Neural cell (in vitro differentiated cells): ENCODE data around the gene MAP2. TPM values are rescaled to one million over a fixed set of nuclear protein-coding genes. Genes with fewer than 3 reads are reported as not detected.

Source experiments
- H2AFZ ChIP-seq: fragments of 200-600, 300-800 bp; sonication (generic), shearing (Covaris generic); 2 replicates; pipeline ENCODE4 v1.6.0; 2014; ENCODE audit warnings: low read depth, mild to moderate bottlenecking, antibody characterized with exemption, low read length, moderate library complexity
- H3F3A ChIP-seq: fragments of 200-600 bp; shearing (Covaris generic); 2 replicates; pipeline ENCODE4 v1.6.1; 2016; ENCODE audit warnings: mild to moderate bottlenecking, moderate library complexity, mixed read lengths, antibody characterized with exemption, low read length; ENCODE audit not compliant: insufficient read depth, poor library complexity, severe bottlenecking
- H3K27ac ChIP-seq: fragments of 200-600, 300-800 bp; sonication (generic), shearing (Covaris generic); 2 replicates; pipeline ENCODE4 v1.5.1; 2014; ENCODE audit warnings: mild to moderate bottlenecking, low read length, moderate library complexity
- H3K27me3 ChIP-seq: fragments of 300-800, 200-600 bp; sonication (generic), shearing (Covaris generic); 2 replicates; pipeline ENCODE4 v1.6.0; 2014; ENCODE audit warnings: mild to moderate bottlenecking, low read depth, low read length, moderate library complexity; ENCODE audit not compliant: insufficient read depth
- H3K36me3 ChIP-seq: fragments of 300-800, 200-600 bp; sonication (generic), shearing (Covaris generic); 2 replicates; pipeline ENCODE4 v1.5.1; 2014; ENCODE audit warnings: mild to moderate bottlenecking, antibody characterized with exemption, low read length, moderate library complexity; ENCODE audit not compliant: insufficient read depth
- H3K4me2 ChIP-seq: fragments of 300-800, 200-600 bp; sonication (generic), shearing (Covaris generic); 2 replicates; pipeline ENCODE4 v1.6.0; 2014; ENCODE audit warnings: mild to moderate bottlenecking, low read length
- H3K4me3 ChIP-seq: fragments of 300-800, 200-600 bp; sonication (generic), shearing (Covaris generic); 2 replicates; pipeline ENCODE4 v1.5.1; 2014; ENCODE audit warnings: mild to moderate bottlenecking, low read length, moderate library complexity
- H3K79me2 ChIP-seq: fragments of 200-600 bp; shearing (Covaris generic); replicated peaks from 2 replicates; pipeline ENCODE4 v1.6.0; 2014; ENCODE audit warnings: mild to moderate bottlenecking, low read length, moderate library complexity; ENCODE audit not compliant: insufficient read depth
- H3K9ac ChIP-seq: fragments of 300-800, 200-600 bp; sonication (generic), shearing (Covaris generic); 2 replicates; pipeline ENCODE4 v1.6.1; 2016; ENCODE audit warnings: mild to moderate bottlenecking, low read length, mixed read lengths
- H3K9me2 ChIP-seq: fragments of 200-600 bp; shearing (Covaris generic); 2 replicates; pipeline ENCODE4 v1.6.1; 2016; ENCODE audit warnings: mild to moderate bottlenecking, low read length, mixed read lengths; ENCODE audit not compliant: insufficient read depth
- H3K9me3 ChIP-seq: fragments of 200-600, 300-800 bp; sonication (generic), shearing (Covaris generic); 2 replicates; pipeline ENCODE4 v1.6.1; 2016; ENCODE audit warnings: mild to moderate bottlenecking, mixed run types, low read length, moderate library complexity, mixed read lengths
- H4K20me1 ChIP-seq: fragments of 200-600 bp; shearing (Covaris generic); 2 replicates; pipeline ENCODE4 v1.6.1; 2016; ENCODE audit warnings: mild to moderate bottlenecking, mixed run types; ENCODE audit not compliant: insufficient read depth
- EP300 ChIP-seq: fragments of 450-650 bp; conservative IDR thresholded peaks from 2 replicates; pipeline ENCODE4 v1.6.1; 2014; ENCODE audit warnings: antibody characterized with exemption, mild to moderate bottlenecking, moderate library complexity; ENCODE audit not compliant: poor library complexity, severe bottlenecking
- EZH2 ChIP-seq: fragments of 200-600, 300-800 bp; shearing (Covaris generic), sonication (generic); IDR thresholded peaks from 2 replicates; pipeline ENCODE4 v1.6.1; 2014; ENCODE audit warnings: antibody characterized with exemption, low read length, borderline replicate concordance, mild to moderate bottlenecking; ENCODE audit not compliant: insufficient read depth, poor library complexity, severe bottlenecking
- MXI1 ChIP-seq: fragments of 450-650 bp; conservative IDR thresholded peaks from 2 replicates; pipeline ENCODE4 v1.6.1; 2014; ENCODE audit warnings: antibody characterized with exemption, mild to moderate bottlenecking; ENCODE audit not compliant: poor library complexity, severe bottlenecking
- POLR2AphosphoS5 ChIP-seq: IDR thresholded peaks from 2 replicates; pipeline ENCODE4 v1.6.1; 2012
- RAD21 ChIP-seq: fragments of 450-650 bp; conservative IDR thresholded peaks from 2 replicates; pipeline ENCODE4 v1.6.1; 2014; ENCODE audit warnings: antibody characterized with exemption, mild to moderate bottlenecking, moderate library complexity
- SMC3 ChIP-seq: fragments of 450-650 bp; conservative IDR thresholded peaks from 2 replicates; pipeline ENCODE4 v1.6.1; 2014; ENCODE audit warnings: antibody characterized with exemption, mild to moderate bottlenecking, moderate library complexity; ENCODE audit not compliant: poor library complexity
- TAF1 ChIP-seq: IDR thresholded peaks from 2 replicates; pipeline ENCODE4 v1.6.1; 2012; ENCODE audit warnings: low read depth
- polyA plus RNA-seq: library from polyadenylated mRNA; depleted of rRNA; stranded (reverse); fragments of >200 nt; gene quantifications from 2 replicates; pipeline ENCODE4 v1.2.3, GENCODE V29; 2014
- TF ChIP-seq, protein P1 (sequence below): IDR thresholded peaks from 2 replicates; pipeline ENCODE4 v1.6.1; 2012; ENCODE audit warnings: borderline replicate concordance
- TF ChIP-seq, protein P2 (sequence below): fragments of 450-650 bp; IDR thresholded peaks from 2 replicates; pipeline ENCODE4 v1.5.1; 2014; ENCODE audit warnings: antibody characterized with exemption, mild to moderate bottlenecking, moderate library complexity; ENCODE audit not compliant: poor library complexity, severe bottlenecking

MAP2 gene
- polyA plus RNA-seq, 1 donor from 2014 or later = 450 TPM

DNA sequence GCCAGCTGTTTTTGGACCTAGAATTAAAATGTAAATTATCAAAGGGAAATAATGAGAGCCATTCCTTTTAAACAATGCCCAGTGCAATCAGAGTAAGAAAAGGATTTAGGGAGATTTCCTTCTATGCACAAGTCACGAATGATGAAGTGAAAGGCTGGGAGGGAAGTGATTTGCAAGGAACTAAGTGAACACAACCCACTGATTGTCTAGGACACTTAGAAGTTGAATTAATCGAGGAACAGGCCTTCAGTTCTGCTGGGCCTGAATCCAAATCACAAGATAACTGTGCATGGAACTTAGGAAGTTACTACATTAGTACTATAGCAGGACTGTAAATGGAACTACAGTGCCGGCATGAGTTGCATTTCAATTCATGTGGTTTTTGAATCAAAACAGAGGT is 17.7 kb downstream of the MAP2 start:
- H4K20me1 ChIP-seq = peaks cover 40% of the 10 kb centered on the region
- no peak overlapping the region for H3K9ac ChIP-seq
- no peak overlapping the region for H3K4me3 ChIP-seq
- no peak overlapping the region for H3K4me2 ChIP-seq
- H3K9me3 ChIP-seq = no peaks in the 10 kb centered on the region
- no peaks in the 10 kb centered on the region for H3K27me3 ChIP-seq
- TF ChIP-seq TAF1 (no peak), SMC3 (no peak), POLR2AphosphoS5 (no peak), EZH2 (no peak), MXI1 (no peak), EP300 (no peak)
- TF ChIP-seq, protein P1, sequence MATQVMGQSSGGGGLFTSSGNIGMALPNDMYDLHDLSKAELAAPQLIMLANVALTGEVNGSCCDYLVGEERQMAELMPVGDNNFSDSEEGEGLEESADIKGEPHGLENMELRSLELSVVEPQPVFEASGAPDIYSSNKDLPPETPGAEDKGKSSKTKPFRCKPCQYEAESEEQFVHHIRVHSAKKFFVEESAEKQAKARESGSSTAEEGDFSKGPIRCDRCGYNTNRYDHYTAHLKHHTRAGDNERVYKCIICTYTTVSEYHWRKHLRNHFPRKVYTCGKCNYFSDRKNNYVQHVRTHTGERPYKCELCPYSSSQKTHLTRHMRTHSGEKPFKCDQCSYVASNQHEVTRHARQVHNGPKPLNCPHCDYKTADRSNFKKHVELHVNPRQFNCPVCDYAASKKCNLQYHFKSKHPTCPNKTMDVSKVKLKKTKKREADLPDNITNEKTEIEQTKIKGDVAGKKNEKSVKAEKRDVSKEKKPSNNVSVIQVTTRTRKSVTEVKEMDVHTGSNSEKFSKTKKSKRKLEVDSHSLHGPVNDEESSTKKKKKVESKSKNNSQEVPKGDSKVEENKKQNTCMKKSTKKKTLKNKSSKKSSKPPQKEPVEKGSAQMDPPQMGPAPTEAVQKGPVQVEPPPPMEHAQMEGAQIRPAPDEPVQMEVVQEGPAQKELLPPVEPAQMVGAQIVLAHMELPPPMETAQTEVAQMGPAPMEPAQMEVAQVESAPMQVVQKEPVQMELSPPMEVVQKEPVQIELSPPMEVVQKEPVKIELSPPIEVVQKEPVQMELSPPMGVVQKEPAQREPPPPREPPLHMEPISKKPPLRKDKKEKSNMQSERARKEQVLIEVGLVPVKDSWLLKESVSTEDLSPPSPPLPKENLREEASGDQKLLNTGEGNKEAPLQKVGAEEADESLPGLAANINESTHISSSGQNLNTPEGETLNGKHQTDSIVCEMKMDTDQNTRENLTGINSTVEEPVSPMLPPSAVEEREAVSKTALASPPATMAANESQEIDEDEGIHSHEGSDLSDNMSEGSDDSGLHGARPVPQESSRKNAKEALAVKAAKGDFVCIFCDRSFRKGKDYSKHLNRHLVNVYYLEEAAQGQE = no peak
- TF ChIP-seq, protein P2, sequence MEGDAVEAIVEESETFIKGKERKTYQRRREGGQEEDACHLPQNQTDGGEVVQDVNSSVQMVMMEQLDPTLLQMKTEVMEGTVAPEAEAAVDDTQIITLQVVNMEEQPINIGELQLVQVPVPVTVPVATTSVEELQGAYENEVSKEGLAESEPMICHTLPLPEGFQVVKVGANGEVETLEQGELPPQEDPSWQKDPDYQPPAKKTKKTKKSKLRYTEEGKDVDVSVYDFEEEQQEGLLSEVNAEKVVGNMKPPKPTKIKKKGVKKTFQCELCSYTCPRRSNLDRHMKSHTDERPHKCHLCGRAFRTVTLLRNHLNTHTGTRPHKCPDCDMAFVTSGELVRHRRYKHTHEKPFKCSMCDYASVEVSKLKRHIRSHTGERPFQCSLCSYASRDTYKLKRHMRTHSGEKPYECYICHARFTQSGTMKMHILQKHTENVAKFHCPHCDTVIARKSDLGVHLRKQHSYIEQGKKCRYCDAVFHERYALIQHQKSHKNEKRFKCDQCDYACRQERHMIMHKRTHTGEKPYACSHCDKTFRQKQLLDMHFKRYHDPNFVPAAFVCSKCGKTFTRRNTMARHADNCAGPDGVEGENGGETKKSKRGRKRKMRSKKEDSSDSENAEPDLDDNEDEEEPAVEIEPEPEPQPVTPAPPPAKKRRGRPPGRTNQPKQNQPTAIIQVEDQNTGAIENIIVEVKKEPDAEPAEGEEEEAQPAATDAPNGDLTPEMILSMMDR = no peak
- no peaks in the 10 kb centered on the region for H3K9me2 ChIP-seq
- no peaks in the 10 kb centered on the region for H3K36me3 ChIP-seq
- no peaks in the 10 kb centered on the region for H3F3A ChIP-seq
- H3K79me2 ChIP-seq = peaks cover 100% of the 10 kb centered on the region
- H3K27ac ChIP-seq = no peak overlapping the region
- H2AFZ ChIP-seq = no peak overlapping the region

DNA sequence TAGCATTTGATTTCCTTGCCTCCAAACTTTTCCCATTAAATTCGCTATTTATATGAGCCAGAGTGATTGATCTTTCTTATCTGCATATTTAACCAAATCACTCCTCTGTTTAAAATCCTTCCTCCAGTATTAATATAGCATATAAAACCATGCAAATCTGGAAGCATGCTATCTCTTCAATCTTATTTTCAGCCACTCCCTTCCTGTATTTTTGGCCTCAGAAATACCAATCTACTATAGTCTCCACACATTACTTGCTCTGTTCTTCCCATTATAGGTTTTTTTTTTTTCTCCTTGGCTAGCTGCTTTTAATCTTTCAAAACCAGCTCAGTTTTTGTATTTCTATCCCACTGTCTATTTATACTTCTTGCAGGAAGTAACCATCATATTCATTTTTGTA is 19.1 kb downstream of the MAP2 start:
- no peak overlapping the region for H3K4me3 ChIP-seq
- no peak for TF ChIP-seq EP300
- TF ChIP-seq EZH2 = no peak
- TF ChIP-seq SMC3 = no peak
- TF ChIP-seq TAF1 = no peak
- no peak for TF ChIP-seq POLR2AphosphoS5
- TF ChIP-seq, protein P2 = no peak
- TF ChIP-seq RAD21 = no peak
- TF ChIP-seq, protein P1 = no peak
- TF ChIP-seq MXI1 = no peak
- no peaks in the 10 kb centered on the region for H3K9me3 ChIP-seq
- H3K79me2 ChIP-seq = peaks cover 100% of the 10 kb centered on the region
- no peaks in the 10 kb centered on the region for H3K9me2 ChIP-seq
- H3K36me3 ChIP-seq = no peaks in the 10 kb centered on the region
- peaks cover 38% of the 10 kb centered on the region for H4K20me1 ChIP-seq
- H3K27ac ChIP-seq = no peak overlapping the region
- no peak overlapping the region for H3K9ac ChIP-seq
- H3K27me3 ChIP-seq = no peaks in the 10 kb centered on the region
- no peaks in the 10 kb centered on the region for H3F3A ChIP-seq
- H3K4me2 ChIP-seq = no peak overlapping the region
- H2AFZ ChIP-seq = no peak overlapping the region
